ENCODE results near the gene CASP10.
"Not testable (repeated sequence)": the region's sequence is repeated elsewhere in the genome, so short reads cannot be mapped to it uniquely, and the experiment has no call there.

Gene CASP10

DNA sequence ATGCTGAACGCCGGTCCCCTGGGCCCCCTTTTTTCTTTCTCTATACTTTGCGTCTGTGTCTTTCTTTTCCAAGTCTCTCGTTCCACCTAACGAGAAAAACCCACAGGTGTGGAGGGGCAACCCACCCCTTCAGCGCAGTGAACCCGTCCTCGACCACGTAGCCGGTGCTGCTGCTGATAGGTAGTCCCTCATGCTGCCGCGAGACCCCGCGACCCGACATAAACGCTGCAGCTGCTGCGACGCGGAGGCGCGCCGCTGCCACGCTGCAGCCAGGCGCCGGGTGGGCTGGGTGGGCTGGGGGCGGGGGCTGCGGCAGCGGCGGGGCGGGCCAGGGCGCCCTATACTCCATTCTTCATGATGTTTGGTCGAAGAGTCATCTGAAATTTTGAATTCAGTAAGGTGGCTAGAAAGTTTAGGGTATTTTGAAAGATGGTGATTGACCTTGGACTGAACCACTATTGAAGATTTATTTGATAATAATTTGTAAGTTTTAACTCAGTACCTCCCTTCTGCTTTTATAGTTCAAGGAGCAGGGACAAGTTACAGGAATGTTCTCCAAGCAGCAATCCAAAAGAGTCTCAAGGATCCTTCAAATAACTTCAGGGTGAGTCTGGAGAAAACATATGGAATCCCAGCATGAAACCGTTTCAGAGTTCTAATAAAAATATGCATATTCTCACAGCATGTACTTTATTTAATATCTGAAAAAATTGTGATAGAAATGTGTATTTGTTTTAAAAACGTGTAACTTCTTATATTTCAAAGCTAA, 42.9 kb upstream of the CASP10 start:
- no peak for DNase-seq (ENCODE audit: low spot score)
- in situ Hi-C loops (cut with MboI; ENCODE audit: low pct_unique_long_range_greater_than_20kb, low sequenced_read_pairs, unreplicated experiment) = no loop called here
- TF ChIP-seq CTCF (IDR thresholded peaks at IDR 0.05; ENCODE audit: extremely low read depth, insufficient read depth, missing control alignments) = no peak

- TF ChIP-seq CTCF (IDR thresholded peaks at IDR 0.05; ENCODE audit: extremely low read depth, insufficient read depth, missing control alignments) = no peak
- no peak for DNase-seq (ENCODE audit: low spot score)
Measured at GRCh38 chr2:201144101-201145051, 38.6 kb upstream of the CASP10 start.

DNA sequence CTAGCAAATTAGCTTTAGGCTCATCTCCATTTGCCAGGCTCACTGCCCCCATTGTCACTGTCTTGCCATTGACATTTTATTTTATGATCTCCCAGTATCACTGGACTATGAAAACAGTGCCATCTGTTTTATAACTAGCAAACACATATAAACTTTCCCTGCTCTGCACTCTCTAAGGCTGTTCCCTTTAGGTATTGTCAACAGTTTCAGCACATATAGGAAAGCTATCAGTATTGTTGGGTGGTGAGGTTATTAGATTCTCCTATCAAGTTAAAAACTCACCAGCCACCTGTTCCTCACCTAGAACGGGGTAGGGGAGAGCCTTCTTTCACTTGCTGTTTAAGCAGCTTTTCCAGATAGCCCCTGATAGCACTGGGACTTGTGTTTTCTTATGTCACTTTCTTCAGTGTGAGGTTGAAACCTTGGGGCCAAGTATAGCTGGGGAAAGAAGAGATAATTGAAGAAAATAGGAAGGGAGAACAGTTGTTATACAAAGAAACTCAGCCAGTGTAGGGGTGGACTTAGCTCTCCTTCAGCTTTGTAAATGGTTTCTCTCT, 34.4 kb upstream of the CASP10 start:
- DNase-seq (ENCODE audit: low spot score) = no peak
- in situ Hi-C loops (cut with MboI; ENCODE audit: low pct_unique_long_range_greater_than_20kb, low sequenced_read_pairs, unreplicated experiment) = no loop called here
- no peak for TF ChIP-seq CTCF (IDR thresholded peaks at IDR 0.05; ENCODE audit: extremely low read depth, insufficient read depth, missing control alignments)

More at GRCh38 chr2:201144101-201145051, 38.6 kb upstream of the CASP10 start:
- in situ Hi-C loops (cut with MboI; ENCODE audit: low pct_unique_long_range_greater_than_20kb, low sequenced_read_pairs, unreplicated experiment) = no loop called here

DNA sequence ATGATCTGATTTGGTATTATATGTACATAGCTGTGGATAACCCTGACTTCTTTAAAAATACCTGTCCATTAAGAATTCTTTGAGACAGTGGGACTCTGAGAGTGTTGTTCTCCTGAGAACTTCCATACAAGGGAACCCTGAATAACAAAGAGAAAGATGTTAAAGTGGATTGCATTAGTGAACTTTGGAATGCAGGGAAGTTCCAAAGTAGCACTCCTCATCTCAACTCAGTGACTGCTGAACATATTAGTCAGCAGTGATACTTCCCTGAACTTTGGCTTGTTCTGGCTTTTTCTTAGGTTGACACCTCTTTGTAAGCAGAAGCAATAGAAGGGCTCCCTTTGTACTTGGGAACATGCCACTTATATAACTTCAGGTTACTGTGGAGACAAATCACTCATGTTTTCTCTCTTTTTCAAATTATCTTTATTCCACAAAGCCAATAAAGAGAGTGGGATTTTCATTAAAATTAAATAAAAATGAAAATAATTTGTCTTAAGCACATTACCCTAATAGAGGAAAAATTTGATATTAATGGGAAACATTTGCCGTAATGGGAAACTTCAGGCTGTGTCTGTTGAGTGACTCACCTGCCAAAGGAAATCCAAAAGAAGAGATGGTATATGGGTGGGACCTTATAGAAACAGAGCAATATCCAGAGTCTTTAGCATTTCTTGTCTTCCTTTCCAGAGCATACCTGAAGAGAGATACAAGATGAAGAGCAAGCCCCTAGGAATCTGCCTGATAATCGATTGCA, 33.7 kb upstream of the CASP10 start:
- in situ Hi-C loops (cut with MboI; ENCODE audit: low pct_unique_long_range_greater_than_20kb, low sequenced_read_pairs, unreplicated experiment) = no loop called here
- DNase-seq (ENCODE audit: low spot score) = no peak
- no peak for TF ChIP-seq CTCF (IDR thresholded peaks at IDR 0.05; ENCODE audit: extremely low read depth, insufficient read depth, missing control alignments)

- in situ Hi-C loops (cut with MboI; ENCODE audit: low pct_unique_long_range_greater_than_20kb, low sequenced_read_pairs, unreplicated experiment); DNase-seq (ENCODE audit: low spot score): not testable (repeated sequence)
Measured at GRCh38 chr2:201149821-201150165, 33.1 kb upstream of the CASP10 start.

DNA sequence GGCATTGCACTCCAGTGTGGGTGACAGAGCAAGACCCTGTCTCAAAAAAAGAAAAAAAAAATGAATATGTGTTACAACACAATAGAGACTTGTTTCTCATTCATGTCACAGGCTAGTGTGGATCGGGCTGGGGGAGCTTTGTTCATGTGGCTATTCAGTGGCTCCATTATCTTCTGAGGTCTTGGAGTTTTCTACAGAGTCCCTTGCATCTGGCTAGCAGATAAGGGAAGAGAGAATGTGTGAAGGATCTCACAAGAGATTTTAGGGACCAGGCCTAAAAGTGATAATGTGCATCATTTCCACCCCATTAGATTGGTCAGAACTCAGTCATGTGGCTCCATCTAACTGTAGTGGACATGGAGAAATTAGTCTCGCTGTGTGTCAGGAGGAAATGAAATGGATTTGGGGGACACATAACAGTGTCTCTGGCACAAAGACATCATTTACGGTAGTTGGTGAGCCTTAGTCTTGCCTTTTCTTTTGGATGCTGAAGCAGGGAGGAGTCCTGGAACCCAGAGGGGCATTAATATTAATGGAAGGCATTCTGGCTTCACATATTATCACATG, 32.4 kb upstream of the CASP10 start:
- no peak for TF ChIP-seq CTCF (IDR thresholded peaks at IDR 0.05; ENCODE audit: extremely low read depth, insufficient read depth, missing control alignments)
- DNase-seq (ENCODE audit: low spot score) = no peak
- in situ Hi-C loops (cut with MboI; ENCODE audit: low pct_unique_long_range_greater_than_20kb, low sequenced_read_pairs, unreplicated experiment) = no loop called here
